Measurements from ENCODE around the gene SPIC. TPM values are rescaled to one million over a fixed set of nuclear protein-coding genes. Genes with fewer than 3 reads are reported as not detected.

SPIC gene
- polyA plus RNA-seq, 3 donors: 0.13 TPM; not detected in 2

DNA sequence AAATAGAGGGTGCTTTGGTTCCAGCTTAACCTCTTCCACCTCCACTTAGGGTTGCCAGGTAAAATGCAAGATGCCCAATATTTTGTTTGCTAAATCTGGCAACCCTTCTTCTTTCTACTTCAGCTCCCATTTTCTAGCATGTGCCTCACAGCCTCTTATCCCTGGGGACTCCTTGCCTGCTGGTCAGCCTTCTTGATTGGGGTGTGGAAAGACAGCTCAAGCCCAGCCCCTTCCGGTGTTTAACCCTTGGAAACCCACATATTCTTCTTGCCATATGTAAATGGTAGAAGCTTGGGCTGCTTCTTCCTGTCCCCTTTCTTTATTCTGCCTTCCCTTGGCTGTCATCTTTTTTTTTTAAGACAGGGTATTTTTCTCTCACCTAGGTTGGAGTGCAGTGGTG, 5.7 kb downstream of the SPIC start:
- Histone ChIP-seq H3K4me3 (replicated peaks in 1 of 3; ENCODE audit: low read depth in 2 of 3, low read length in 3 of 3) (no peak overlapping the region), H2AFZ (ENCODE audit: insufficient read depth, low read depth, low read length, poor library complexity, severe bottlenecking) (no peak overlapping the region), H3K4me1 (ENCODE audit: control insufficient read depth in 1 of 2, insufficient read depth in 2 of 2, low read length in 2 of 2) (no peaks in the 10 kb centered on the region), H3K27me3 (ENCODE audit: control insufficient read depth in 2 of 2, insufficient read depth in 2 of 2, low read length in 2 of 2) (no peaks in the 10 kb centered on the region), H3K27ac (ENCODE audit: low read depth in 1 of 2, low read length in 2 of 2) (no peak overlapping the region), H3K36me3 (replicated peaks in 1 of 2; ENCODE audit: control insufficient read depth in 1 of 2, insufficient read depth in 2 of 2, low read length in 2 of 2) (no peaks in the 10 kb centered on the region), H4K20me1 (ENCODE audit: insufficient read depth, low read length) (no peaks in the 10 kb centered on the region), H3K9ac (ENCODE audit: insufficient read depth, low read length, poor library complexity, severe bottlenecking) (no peak overlapping the region), H3K4me2 (replicated peaks; ENCODE audit: extremely low read depth, low read length, poor library complexity, severe bottlenecking) (no peak overlapping the region), H3K9me3 (replicated peaks in 1 of 2; ENCODE audit: control insufficient read depth in 1 of 2, insufficient read depth in 1 of 2, low read length in 2 of 2) (no peaks in the 10 kb centered on the region), H3K79me2 (ENCODE audit: insufficient read depth, low read length) (no peaks in the 10 kb centered on the region)
- intact Hi-C loops (cut with micrococcal nuclease): no loop called here
- TF ChIP-seq, protein P1, sequence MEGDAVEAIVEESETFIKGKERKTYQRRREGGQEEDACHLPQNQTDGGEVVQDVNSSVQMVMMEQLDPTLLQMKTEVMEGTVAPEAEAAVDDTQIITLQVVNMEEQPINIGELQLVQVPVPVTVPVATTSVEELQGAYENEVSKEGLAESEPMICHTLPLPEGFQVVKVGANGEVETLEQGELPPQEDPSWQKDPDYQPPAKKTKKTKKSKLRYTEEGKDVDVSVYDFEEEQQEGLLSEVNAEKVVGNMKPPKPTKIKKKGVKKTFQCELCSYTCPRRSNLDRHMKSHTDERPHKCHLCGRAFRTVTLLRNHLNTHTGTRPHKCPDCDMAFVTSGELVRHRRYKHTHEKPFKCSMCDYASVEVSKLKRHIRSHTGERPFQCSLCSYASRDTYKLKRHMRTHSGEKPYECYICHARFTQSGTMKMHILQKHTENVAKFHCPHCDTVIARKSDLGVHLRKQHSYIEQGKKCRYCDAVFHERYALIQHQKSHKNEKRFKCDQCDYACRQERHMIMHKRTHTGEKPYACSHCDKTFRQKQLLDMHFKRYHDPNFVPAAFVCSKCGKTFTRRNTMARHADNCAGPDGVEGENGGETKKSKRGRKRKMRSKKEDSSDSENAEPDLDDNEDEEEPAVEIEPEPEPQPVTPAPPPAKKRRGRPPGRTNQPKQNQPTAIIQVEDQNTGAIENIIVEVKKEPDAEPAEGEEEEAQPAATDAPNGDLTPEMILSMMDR (IDR thresholded peaks at IDR 0.05): no peak
- DNase-seq: no peak
- Mint-ChIP-seq H3K4me1 (no peaks in the 10 kb centered on the region), H3K4me3 (no peak overlapping the region), H3K36me3 (no peaks in the 10 kb centered on the region), H3K27me3 (ENCODE audit: low read depth in 3 of 3) (peaks cover 0 to 5% (median 3%) of the 10 kb centered on the region in 3 donors), H3K9me3 (peaks cover 0 to 2% (median 0%) of the 10 kb centered on the region in 7 donors), H3K27ac (no peak overlapping the region)
- no CpG with 5 or more reads among the region's 1 CpG for WGBS (ENCODE audit: insufficient coverage)

DNA sequence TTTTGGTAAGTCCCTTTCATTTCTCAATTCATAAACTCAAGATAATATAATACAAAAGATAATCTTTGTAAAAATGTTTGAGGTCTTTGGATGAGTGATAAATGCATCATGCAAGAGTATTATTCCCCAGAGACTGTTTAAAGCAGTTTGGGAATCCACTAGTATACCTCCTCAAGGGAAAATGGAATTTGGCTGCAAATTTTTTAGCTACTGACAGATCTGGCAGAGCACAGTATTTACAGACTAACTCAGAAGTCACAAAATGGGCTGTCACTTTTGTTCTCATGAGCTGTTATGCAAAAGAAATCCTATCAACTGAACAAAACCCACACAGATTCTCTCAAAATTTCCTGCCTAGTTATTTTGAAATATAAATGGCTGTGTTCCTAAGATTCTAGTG, 9.9 kb downstream of the SPIC start:
- H3K27me3 Mint-ChIP-seq (ENCODE audit: low read depth in 3 of 3): peaks cover 5 to 8% (median 6%) of the 10 kb centered on the region in 3 donors
- Histone ChIP-seq H4K20me1 (ENCODE audit: insufficient read depth, low read length) (no peaks in the 10 kb centered on the region), H3K27ac (ENCODE audit: low read depth in 1 of 2, low read length in 2 of 2) (no peak overlapping the region), H3K9ac (ENCODE audit: insufficient read depth, low read length, poor library complexity, severe bottlenecking) (no peak overlapping the region), H3K27me3 (ENCODE audit: control insufficient read depth in 2 of 2, insufficient read depth in 2 of 2, low read length in 2 of 2) (no peaks in the 10 kb centered on the region), H3K36me3 (replicated peaks in 1 of 2; ENCODE audit: control insufficient read depth in 1 of 2, insufficient read depth in 2 of 2, low read length in 2 of 2) (no peaks in the 10 kb centered on the region), H3K4me2 (replicated peaks; ENCODE audit: extremely low read depth, low read length, poor library complexity, severe bottlenecking) (no peak overlapping the region), H2AFZ (ENCODE audit: insufficient read depth, low read depth, low read length, poor library complexity, severe bottlenecking) (no peak overlapping the region), H3K79me2 (ENCODE audit: insufficient read depth, low read length) (no peaks in the 10 kb centered on the region), H3K9me3 (replicated peaks in 1 of 2; ENCODE audit: control insufficient read depth in 1 of 2, insufficient read depth in 1 of 2, low read length in 2 of 2) (no peaks in the 10 kb centered on the region), H3K4me3 (replicated peaks in 1 of 3; ENCODE audit: low read depth in 2 of 3, low read length in 3 of 3) (no peak overlapping the region), H3K4me1 (ENCODE audit: control insufficient read depth in 1 of 2, insufficient read depth in 2 of 2, low read length in 2 of 2) (peaks cover 0 to 5% of the 10 kb centered on the region in 2 donors)
- peaks cover 5% of the 10 kb centered on the region for H3K4me1 Mint-ChIP-seq
- H3K9me3 Mint-ChIP-seq: no peaks in the 10 kb centered on the region
- no peak for DNase-seq
- no peak overlapping the region for H3K4me3 Mint-ChIP-seq
- intact Hi-C loops (cut with micrococcal nuclease): no loop called here
- TF ChIP-seq, protein P1 (IDR thresholded peaks at IDR 0.05): no peak
- H3K36me3 Mint-ChIP-seq: no peaks in the 10 kb centered on the region
- H3K27ac Mint-ChIP-seq: no peak overlapping the region

Measured in CD14-positive monocyte (primary cell).